CD4-positive, alpha-beta T cell treated with Interleukin-12 subunit alpha and Interleukin-12 subunit beta, for 1 hour (primary cell): Measurements from ENCODE around the gene ZBTB22.
"Not testable (repeated sequence)": the region's sequence is repeated elsewhere in the genome, so short reads cannot be mapped to it uniquely, and the experiment has no call there.

ENCODE experiments used
- DNase-seq: peaks from one replicate; pipeline ENCODE4 v3.0.0-alpha.2; 2020

Gene ZBTB22

DNA sequence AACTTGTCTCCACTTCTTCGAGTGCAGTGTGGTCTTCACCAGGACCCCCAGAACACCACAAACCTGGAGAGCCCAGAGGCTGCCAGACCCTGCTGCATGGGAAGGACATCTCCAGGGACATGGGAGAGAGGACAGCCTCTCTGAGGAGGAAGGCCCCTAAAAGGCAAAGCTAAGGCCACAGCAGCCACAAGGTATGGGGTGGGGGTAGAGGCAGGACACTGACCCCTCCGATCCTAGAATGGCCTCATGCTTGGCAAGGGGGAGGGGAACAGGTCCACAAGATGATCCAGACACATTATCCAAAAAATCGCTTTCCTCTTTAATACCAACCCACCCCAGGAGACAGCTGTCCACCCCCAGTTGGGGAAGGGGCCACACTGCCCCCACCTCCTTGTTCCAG is 38.7 kb downstream of the ZBTB22 start:
- no peak for DNase-seq

DNA sequence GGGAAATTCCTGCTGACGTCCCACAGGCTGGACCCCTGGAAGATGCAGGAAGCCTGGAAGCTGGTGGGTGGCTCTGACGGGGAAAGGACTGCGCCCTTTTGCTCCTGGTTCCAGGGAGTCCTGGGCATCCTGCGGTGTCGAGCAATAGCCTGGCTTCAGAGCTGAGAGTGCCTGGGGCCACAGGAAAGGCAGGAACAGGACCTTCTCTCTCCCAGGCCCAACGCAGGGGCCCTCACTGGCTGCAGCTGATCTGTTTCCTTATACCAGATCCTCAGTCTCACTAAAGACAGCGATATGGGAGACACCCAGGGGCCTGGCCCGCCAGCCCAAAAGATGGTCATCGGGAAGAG is 39.2 kb downstream of the ZBTB22 start:
- DNase-seq = no peak

- DNase-seq = peak; percentile 36
Measured at GRCh38 chr6:33277663-33278391, 39.7 kb downstream of the ZBTB22 start.

- peak; percentile 79 for DNase-seq
Measured at GRCh38 chr6:33276864-33277662, 40.5 kb downstream of the ZBTB22 start, which contains the start of gene B3GALT4. Gene B3GALT4, plus strand, starts transcription at chr6:33277123. Its CDS starts 297 bp downstream, at chr6:33277420.

GRCh38 chr6:33276581-33276863 is 41.0 kb downstream of the ZBTB22 start:
- no peak for DNase-seq

DNA sequence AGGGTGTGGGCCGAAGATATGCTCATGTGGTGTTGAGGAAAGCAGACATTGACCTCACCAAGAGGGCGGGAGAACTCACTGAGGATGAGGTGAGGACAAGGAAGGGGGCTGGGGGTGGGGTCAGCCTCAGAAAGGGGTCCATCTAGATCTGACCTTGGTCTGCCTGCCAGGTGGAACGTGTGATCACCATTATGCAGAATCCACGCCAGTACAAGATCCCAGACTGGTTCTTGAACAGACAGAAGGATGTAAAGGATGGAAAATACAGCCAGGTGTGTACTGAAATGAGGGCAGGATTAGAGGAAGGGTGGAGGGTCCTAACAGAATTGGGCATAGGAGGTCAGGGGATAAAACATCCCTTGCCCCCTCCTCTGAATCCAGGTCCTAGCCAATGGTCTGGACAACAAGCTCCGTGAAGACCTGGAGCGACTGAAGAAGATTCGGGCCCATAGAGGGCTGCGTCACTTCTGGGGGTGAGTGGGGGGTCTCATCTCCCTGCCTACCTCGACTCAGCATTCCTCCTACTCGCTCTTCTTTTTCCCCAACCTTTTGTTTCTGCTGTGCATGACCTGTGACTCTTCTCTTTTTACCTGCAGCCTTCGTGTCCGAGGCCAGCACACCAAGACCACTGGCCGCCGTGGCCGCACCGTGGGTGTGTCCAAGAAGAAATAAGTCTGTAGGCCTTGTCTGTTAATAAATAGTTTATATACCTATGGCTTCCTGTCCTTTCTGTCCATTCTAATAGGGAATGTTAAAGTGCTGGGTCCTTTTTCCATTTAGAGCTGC is 41.6 kb downstream of the ZBTB22 start:
- DNase-seq = not testable (repeated sequence)

- DNase-seq = no peak
Measured at GRCh38 chr6:33273924-33274902, 43.3 kb downstream of the ZBTB22 start.

- no peak for DNase-seq
Measured at GRCh38 chr6:33273129-33273923, 44.2 kb downstream of the ZBTB22 start.

DNA sequence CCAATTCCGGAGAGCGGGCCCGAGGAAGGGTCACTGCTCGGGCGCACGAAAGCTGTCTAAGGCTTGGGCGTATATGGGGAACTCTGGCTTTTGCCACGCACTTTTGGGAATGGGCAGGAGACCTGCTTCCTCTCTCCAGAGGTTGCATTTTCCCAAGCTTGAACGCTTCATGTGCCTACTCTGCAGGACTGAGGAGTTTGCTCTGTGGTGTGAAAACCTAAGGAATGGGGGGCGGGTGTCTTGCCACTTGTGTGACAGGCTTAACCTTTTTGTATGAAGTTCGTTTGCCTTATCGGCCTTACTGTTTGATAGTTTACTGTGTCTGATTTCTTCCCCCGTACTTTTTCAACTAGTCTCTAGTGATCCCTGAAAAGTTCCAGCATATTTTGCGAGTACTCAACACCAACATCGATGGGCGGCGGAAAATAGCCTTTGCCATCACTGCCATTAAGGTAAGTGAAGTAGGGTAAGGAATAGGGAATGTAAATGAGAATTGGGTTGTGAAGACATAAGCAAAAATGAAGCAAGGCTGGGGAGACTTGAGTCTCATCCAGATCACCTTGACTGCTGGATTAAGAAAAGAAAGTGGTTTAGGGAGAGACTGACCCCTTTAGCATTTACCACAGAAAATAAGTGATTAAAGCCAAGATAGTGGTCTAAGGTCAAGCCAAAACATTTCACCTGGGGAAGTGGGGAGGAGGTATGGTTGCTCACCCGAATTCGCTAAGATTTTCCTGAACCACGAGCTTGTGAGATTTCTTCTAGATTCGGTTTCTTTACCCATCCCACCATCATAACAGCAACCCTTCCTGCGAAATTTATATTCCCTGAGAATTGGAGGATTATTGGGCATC is 45.0 kb downstream of the ZBTB22 start:
- DNase-seq = no peak

DNA sequence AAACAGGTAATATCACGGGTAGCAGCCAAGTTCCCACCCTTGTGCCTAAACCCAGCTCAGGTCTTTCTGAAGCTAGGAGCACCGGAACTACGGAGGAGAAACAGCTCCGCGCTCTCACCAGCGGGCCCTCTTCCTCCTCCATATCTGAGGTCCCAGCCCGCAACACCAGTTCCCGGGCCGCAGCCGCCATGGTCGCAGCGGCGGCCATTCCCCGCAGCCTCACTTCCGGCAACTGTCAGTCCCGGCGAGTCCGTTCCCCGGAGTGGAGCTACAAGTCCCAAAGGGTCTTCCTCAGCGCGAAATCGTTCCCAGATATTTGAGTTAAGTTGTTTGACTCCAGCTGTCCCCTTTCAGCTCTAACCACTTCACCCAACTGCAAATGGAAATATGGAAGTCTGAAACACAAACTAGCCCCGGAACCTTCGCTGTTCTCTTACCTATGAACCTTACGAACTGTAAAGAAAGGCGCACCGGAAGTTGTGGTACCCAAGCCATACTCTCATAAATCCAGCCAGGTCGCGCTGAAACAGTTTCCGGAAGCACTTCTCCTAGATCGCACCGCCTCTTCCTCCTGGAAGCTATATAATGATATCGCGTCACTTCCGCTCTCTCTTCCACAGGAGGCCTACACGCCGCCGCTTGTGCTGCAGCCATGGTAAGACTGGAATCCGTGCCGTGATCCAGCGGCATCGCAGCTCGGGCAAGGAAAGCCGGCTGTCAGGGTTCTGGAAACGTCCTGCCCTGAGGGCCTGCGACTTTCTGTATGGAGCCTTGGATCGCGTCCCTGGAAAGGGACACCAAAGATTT is 45.9 kb downstream of the ZBTB22 start, which contains the start of the genes RPS18 and VPS52:
Gene RPS18, plus strand, starts transcription at position 608 of the 807 bp plus-strand sequence. Its CDS starts 45 bp downstream, at position 653.
Gene VPS52, minus strand, starts transcription at position 409 of the 807 bp plus-strand sequence. Its CDS starts 201 bp downstream, at position 208.
- DNase-seq = peak; percentile 97

- DNase-seq = no peak
Measured at GRCh38 chr6:33271117-33271467, 46.5 kb downstream of the ZBTB22 start.
